Mucosa of descending colon (tissue), 3 donors: ENCODE measurements around the gene DDIT4. TPM values are rescaled to one million over a fixed set of nuclear protein-coding genes. Genes with fewer than 3 reads are reported as not detected.
"Not testable (repeated sequence)": the region's sequence is repeated elsewhere in the genome, so short reads cannot be mapped to it uniquely, and the experiment has no call there.

Experiments
- ATAC-seq: fragments of 200-7000 bp; cut with Tn5 transposase; one replicate; pipeline ENCODE4 v1.9.1; 2020; ENCODE audit warnings: mild to moderate bottlenecking, moderate library complexity
- DNase-seq, 3 donors: peaks; one replicate each; pipeline ENCODE4 v3.0.0-alpha.2; 2020
- H3K36me3 ChIP-seq: fragments of 200-600 bp; one replicate; pipeline ENCODE4 v1.8.0; 2021; ENCODE audit warnings: low read depth, mild to moderate bottlenecking
- H3K4me1 ChIP-seq: fragments of 200-600 bp; one replicate; pipeline ENCODE4 v1.8.0; 2021; ENCODE audit warnings: low read depth, mild to moderate bottlenecking
- H3K4me3 ChIP-seq: fragments of 200-600 bp; one replicate; pipeline ENCODE4 v1.8.0; 2021; ENCODE audit warnings: mild to moderate bottlenecking
- H3K9me3 ChIP-seq: fragments of 200-600 bp; one replicate; pipeline ENCODE4 v1.8.0; 2021; ENCODE audit warnings: mild to moderate bottlenecking
- CTCF ChIP-seq: fragments of 200-600 bp; IDR thresholded peaks from one replicate; pipeline ENCODE4 v1.8.0; 2022; ENCODE audit warnings: antibody characterized with exemption, mild to moderate bottlenecking
- intact Hi-C, 2 donors: fragments of 100-400 bp; cut with DNase I in 1 of 2; cut with micrococcal nuclease in 1 of 2; formaldehyde crosslinking; loops; one replicate each; pipeline versions ENCODE4 v1.11.0 to v1.11.1; 2022; cut with DNase I, micrococcal nuclease
- total RNA-seq, 3 donors: library from RNA; stranded (reverse); fragmentation: NEBNext Ultra II Directional in 2 of 3; extraction: Animal tissue kit (Norgen Biotek cat#: 25700) in 2 of 3; gene quantifications; one replicate each; pipeline versions ENCODE4 v1.2.1 to v1.2.4, GENCODE V29; 2021 to 2023
- donor health status: DM: no; HTN: no; CAD: no; lungs with moderate emphysema.
- donor health status: DM: no; HTN: no; CAD: no.
- donor health status: DM: no; HTN: yes; CAD: no.

Gene DDIT4
- total RNA-seq, 3 donors from 2014 or later = 32.9 to 142 (median 49.6) TPM

GRCh38 chr10:72276421-72277339, 3.0 kb downstream of the DDIT4 start:
- Histone ChIP-seq H3K9me3 (no peaks in the 10 kb centered on the region), H3K4me3 (no peak overlapping the region), H3K4me1 (peaks cover 27% of the 10 kb centered on the region), H3K36me3 (no peaks in the 10 kb centered on the region)
- peak in 2 of 3 donors; percentile 50 to 55 for DNase-seq
- ATAC-seq = peak; percentile 4
- intact Hi-C loops = no loop called here
- TF ChIP-seq CTCF = no peak

DNA sequence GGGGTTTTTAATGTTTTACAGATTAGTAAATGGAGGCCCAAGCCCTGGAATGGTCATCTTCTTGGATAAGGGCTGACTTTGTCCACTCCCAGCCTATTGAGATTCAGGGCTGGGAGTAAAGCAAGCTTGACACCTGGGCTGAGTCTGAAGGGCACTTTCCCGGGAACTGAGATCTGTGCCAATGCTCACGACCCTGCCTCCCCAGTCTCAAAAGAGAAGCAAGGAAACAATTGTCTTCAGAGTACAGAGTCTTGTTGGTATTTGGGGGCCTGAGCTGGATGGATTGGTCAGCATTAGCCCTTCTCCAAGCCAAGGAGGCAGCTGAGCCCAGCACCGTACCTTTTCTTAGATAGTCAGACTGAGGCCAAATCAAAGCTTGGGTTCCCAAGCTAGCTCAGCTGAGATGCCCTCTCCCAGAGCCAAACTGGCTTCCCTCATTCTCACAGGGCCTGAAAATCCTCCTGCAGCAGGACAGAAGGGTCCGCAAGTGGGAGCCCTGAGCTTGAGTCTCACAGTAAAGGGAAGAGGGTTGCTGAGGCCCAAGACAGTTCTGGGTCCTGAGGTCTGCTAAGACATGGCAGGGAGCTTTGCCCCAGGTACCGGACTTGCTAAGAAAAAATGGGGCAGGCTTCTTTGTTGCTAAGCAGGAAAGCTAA, 3.7 kb downstream of the DDIT4 start:
- Histone ChIP-seq H3K4me1 (peaks cover 20% of the 10 kb centered on the region), H3K4me3 (no peak overlapping the region), H3K9me3 (no peaks in the 10 kb centered on the region), H3K36me3 (no peaks in the 10 kb centered on the region)
- intact Hi-C loops = no loop called here
- ATAC-seq = no peak
- no peak for TF ChIP-seq CTCF
- no peak for DNase-seq

GRCh38 chr10:72277996-72278667, 4.4 kb downstream of the DDIT4 start:
- Histone ChIP-seq H3K9me3 (no peaks in the 10 kb centered on the region), H3K4me3 (no peak overlapping the region), H3K4me1 (peaks cover 18% of the 10 kb centered on the region), H3K36me3 (no peaks in the 10 kb centered on the region)
- intact Hi-C loops = no loop called here
- DNase-seq = peak in 1 of 3 donors; percentile 54
- no peak for TF ChIP-seq CTCF
- ATAC-seq = peak; percentile 5

GRCh38 chr10:72278668-72279393, 5.1 kb downstream of the DDIT4 start:
- intact Hi-C loops = no loop called here
- TF ChIP-seq CTCF = no peak
- Histone ChIP-seq H3K9me3 (no peaks in the 10 kb centered on the region), H3K4me1 (peaks cover 18% of the 10 kb centered on the region), H3K4me3 (no peak overlapping the region), H3K36me3 (no peaks in the 10 kb centered on the region)
- ATAC-seq = no peak
- no peak for DNase-seq

DNA sequence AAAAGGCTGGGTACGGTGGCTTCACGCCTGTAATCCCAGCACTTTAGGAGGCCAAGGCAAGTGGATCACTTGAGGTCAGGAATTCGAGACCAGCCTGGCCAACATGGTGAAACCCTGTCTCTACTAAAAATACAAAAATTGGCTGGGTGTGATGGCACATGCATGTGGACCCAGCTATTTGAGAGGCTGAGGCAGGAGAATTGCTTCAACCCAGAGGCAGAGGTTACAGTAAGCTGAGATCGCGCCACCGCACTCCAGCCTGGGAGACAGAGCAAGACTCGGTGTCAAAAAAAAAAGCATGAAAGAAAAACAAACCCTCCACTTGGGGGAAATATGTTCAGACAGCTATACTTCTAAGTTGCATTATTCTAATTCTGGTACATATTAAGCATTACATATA, 5.9 kb downstream of the DDIT4 start:
- H3K4me3 ChIP-seq, H3K36me3 ChIP-seq, intact Hi-C loops, H3K9me3 ChIP-seq, ATAC-seq, DNase-seq: not testable (repeated sequence)
- peaks cover 18% of the 10 kb centered on the region for H3K4me1 ChIP-seq
